HL-60 (cell line): ENCODE data around the gene FBXW9.

Source experiments
- CTCF ChIP-seq: IDR thresholded peaks from one replicate; pipeline ENCODE4 v1.5.1; 2011; ENCODE audit warnings: low read length, control low read depth, inconsistent platforms; ENCODE audit not compliant: insufficient read depth
- GABPA ChIP-seq: IDR thresholded peaks from 2 replicates; pipeline ENCODE4 v1.6.1; 2012; ENCODE audit warnings: low read depth
- POLR2AphosphoS5 ChIP-seq: IDR thresholded peaks from 2 replicates; pipeline ENCODE4 v1.6.1; 2012; ENCODE audit warnings: low read depth
- REST ChIP-seq: IDR thresholded peaks from 2 replicates; pipeline ENCODE4 v1.6.1; 2012; ENCODE audit warnings: low read depth; ENCODE audit not compliant: insufficient replicate concordance
- SPI1 ChIP-seq: IDR thresholded peaks from 2 replicates; pipeline ENCODE4 v1.6.1; 2012; ENCODE audit warnings: low read depth, mild to moderate bottlenecking, borderline replicate concordance

- TF ChIP-seq CTCF (no peak), POLR2AphosphoS5 (no peak), REST (no peak), SPI1 (no peak), GABPA (no peak)
Measured at GRCh38 chr19:12745166-12745897, 48.9 kb upstream of the FBXW9 start.
